ENCODE results near the gene ANKEF1. TPM values are rescaled to one million over a fixed set of nuclear protein-coding genes. Genes with fewer than 3 reads are reported as not detected.

The ANKEF1 gene
- total and polyA plus RNA-seq, 4 donors, result 2.0 to 8.4 (median 5.6) TPM

GRCh38 chr20:10076126-10077080, 41.6 kb downstream of the ANKEF1 start:
- no peak for TF ChIP-seq CTCF (IDR thresholded peaks at IDR 0.05; ENCODE audit: control extremely low read depth, extremely low read depth)
- Histone ChIP-seq H3K9ac (ENCODE audit: insufficient read depth in 1 of 2, low read length in 2 of 2) (no peak overlapping the region), H3K9me3 (ENCODE audit: control insufficient read depth in 4 of 4, insufficient read depth in 3 of 4, low read length in 3 of 4) (peaks cover 0 to 4% (median 0%) of the 10 kb centered on the region in 4 donors), H3K27ac (ENCODE audit: low read depth in 1 of 2, low read length in 1 of 2) (peak overlapping the region in 1 of 2 donors; percentile 26), H3K4me3 (no peak overlapping the region), H3K4me1 (ENCODE audit: control insufficient read depth in 5 of 5, insufficient read depth in 5 of 5, low read length in 5 of 5) (peaks cover 0 to 19% (median 0%) of the 10 kb centered on the region in 5 donors), H3K27me3 (ENCODE audit: control insufficient read depth in 3 of 3, insufficient read depth in 3 of 3, low read length in 2 of 3) (no peaks in the 10 kb centered on the region), H3K36me3 (ENCODE audit: control insufficient read depth in 4 of 4, insufficient read depth in 4 of 4, low read length in 4 of 4) (no peaks in the 10 kb centered on the region)
- ATAC-seq (ENCODE audit: insufficient read depth, low FRiP score) (no peak), DNase-seq (peak in 1 of 3 donors; percentile 52)
- 46 to 49% methylated on average over 5 of the region's 5 CpGs for WGBS, 2 donors

- Histone ChIP-seq H3K36me3 (ENCODE audit: control insufficient read depth in 4 of 4, insufficient read depth in 4 of 4, low read length in 4 of 4) (no peaks in the 10 kb centered on the region), H3K9ac (ENCODE audit: insufficient read depth in 1 of 2, low read length in 2 of 2) (no peak overlapping the region), H3K4me1 (ENCODE audit: control insufficient read depth in 5 of 5, insufficient read depth in 5 of 5, low read length in 5 of 5) (peaks cover 0 to 19% (median 0%) of the 10 kb centered on the region in 5 donors), H3K27ac (ENCODE audit: low read depth in 1 of 2, low read length in 1 of 2) (peak overlapping the region; percentile 26 to 39), H3K9me3 (ENCODE audit: control insufficient read depth in 4 of 4, insufficient read depth in 3 of 4, low read length in 3 of 4) (peaks cover 0 to 4% (median 0%) of the 10 kb centered on the region in 4 donors), H3K27me3 (ENCODE audit: control insufficient read depth in 3 of 3, insufficient read depth in 3 of 3, low read length in 2 of 3) (no peaks in the 10 kb centered on the region), H3K4me3 (no peak overlapping the region)
- WGBS, 2 donors, result 42 to 51% methylated on average over 4 of the region's 4 CpGs
- no peak for DNase-seq
- TF ChIP-seq CTCF (IDR thresholded peaks at IDR 0.05; ENCODE audit: control extremely low read depth, extremely low read depth), result no peak
- no peak for ATAC-seq (ENCODE audit: insufficient read depth, low FRiP score)
Measured at GRCh38 chr20:10077081-10077471, 42.3 kb downstream of the ANKEF1 start.

GRCh38 chr20:10077886-10078285, 43.1 kb downstream of the ANKEF1 start:
- Histone ChIP-seq H3K9me3 (ENCODE audit: control insufficient read depth in 4 of 4, insufficient read depth in 3 of 4, low read length in 3 of 4) (peaks cover 0 to 4% (median 0%) of the 10 kb centered on the region in 4 donors), H3K4me1 (ENCODE audit: control insufficient read depth in 5 of 5, insufficient read depth in 5 of 5, low read length in 5 of 5) (peaks cover 0 to 19% (median 0%) of the 10 kb centered on the region in 5 donors), H3K36me3 (ENCODE audit: control insufficient read depth in 4 of 4, insufficient read depth in 4 of 4, low read length in 4 of 4) (no peaks in the 10 kb centered on the region), H3K27ac (ENCODE audit: low read depth in 1 of 2, low read length in 1 of 2) (peak overlapping the region in 1 of 2 donors; percentile 33), H3K9ac (ENCODE audit: insufficient read depth in 1 of 2, low read length in 2 of 2) (no peak overlapping the region), H3K4me3 (no peak overlapping the region), H3K27me3 (ENCODE audit: control insufficient read depth in 3 of 3, insufficient read depth in 3 of 3, low read length in 2 of 3) (no peaks in the 10 kb centered on the region)
- WGBS, 2 donors, result 78 to 86% methylated on average over 2 of the region's 2 CpGs
- TF ChIP-seq CTCF (IDR thresholded peaks at IDR 0.05; ENCODE audit: control extremely low read depth, extremely low read depth), result no peak
- ATAC-seq (ENCODE audit: insufficient read depth, low FRiP score) (no peak), DNase-seq (no peak)
